Gastroesophageal sphincter (tissue), 4 donors: ENCODE results near the gene WTAP. TPM values are rescaled to one million over a fixed set of nuclear protein-coding genes. Genes with fewer than 3 reads are reported as not detected.

Experiments used
- ATAC-seq: fragments of 150-250 bp; one replicate; pipeline ENCODE4 v1.9.1; 2016; ENCODE audit warnings: mild to moderate bottlenecking, moderate library complexity
- H3K27ac ChIP-seq, 4 donors: fragments of 200-600 bp; sonication (generic) in 3 of 4; 1 replicate in 3 of 4; 2 replicates in 1 of 4; pipeline ENCODE4 v1.5.1; 2016 to 2019
- H3K27me3 ChIP-seq: fragments of 200-600 bp; sonication (generic); one replicate; pipeline ENCODE4 v1.5.1; 2019
- H3K36me3 ChIP-seq, 2 donors: fragments of 200-600 bp; sonication (generic); one replicate each; pipeline ENCODE4 v1.5.1; 2019; ENCODE audit warnings: control low read depth in 1 of 2
- H3K4me1 ChIP-seq, 3 donors: fragments of 200-600 bp; sonication (generic); 1 replicate in 2 of 3; 2 replicates in 1 of 3; pipeline ENCODE4 v1.5.1; 2016 to 2019; ENCODE audit warnings: control low read depth in 2 of 3
- H3K4me3 ChIP-seq, 2 donors: fragments of 200-600 bp; sonication (generic); one replicate each; pipeline ENCODE4 v1.5.1; 2019; ENCODE audit warnings: mild to moderate bottlenecking in 1 of 2, moderate library complexity in 1 of 2
- H3K9me3 ChIP-seq, 3 donors: fragments of 200-600 bp; sonication (generic); one replicate each; pipeline ENCODE4 v1.5.1; 2017 to 2019; ENCODE audit warnings: control low read depth in 2 of 3
- EP300 ChIP-seq: sonication (generic); formaldehyde crosslinking; IDR thresholded peaks from one replicate; pipeline ENCODE4 v1.6.1; 2017; ENCODE audit warnings: antibody characterized with exemption, mild to moderate bottlenecking
- POLR2A ChIP-seq, 2 donors: fragments of 450-650 bp; IDR thresholded peaks; one replicate each; pipeline ENCODE4 v1.6.1; 2017; ENCODE audit warnings: antibody characterized with exemption in 2 of 2, mild to moderate bottlenecking in 2 of 2, moderate library complexity in 1 of 2
- POLR2AphosphoS5 ChIP-seq: sonication (generic); formaldehyde crosslinking; IDR thresholded peaks from one replicate; pipeline ENCODE4 v1.6.1; 2017; ENCODE audit warnings: antibody characterized with exemption
- WGBS, 2 donors: methylation state at CpG; one replicate each; pipeline ENCODE4 v1.1.5; 2018; ENCODE audit warnings: low coverage in 1 of 2; 5-methylcytosine and 5-hydroxymethylcytosine counted together
- total RNA-seq, 4 donors: library from RNA; depleted of rRNA; stranded (reverse); fragments of >200 nt; gene quantifications; one replicate each; pipeline ENCODE4 v1.1.0, GENCODE V29; 2016
- TF ChIP-seq, protein P1 (sequence below), 4 experiments: fragments of 200-600 bp in 2 of 4; fragments of 450-650 bp in 2 of 4; sonication (generic) in 1 of 4; IDR thresholded peaks; one replicate each; pipeline ENCODE4 v1.5.1; 2017 to 2019; ENCODE audit warnings: antibody characterized with exemption in 4 of 4, mild to moderate bottlenecking in 2 of 4, moderate library complexity in 2 of 4

The WTAP gene
- total RNA-seq, 4 donors from 2014 or later: 52.1 to 123 (median 79.9) TPM

DNA sequence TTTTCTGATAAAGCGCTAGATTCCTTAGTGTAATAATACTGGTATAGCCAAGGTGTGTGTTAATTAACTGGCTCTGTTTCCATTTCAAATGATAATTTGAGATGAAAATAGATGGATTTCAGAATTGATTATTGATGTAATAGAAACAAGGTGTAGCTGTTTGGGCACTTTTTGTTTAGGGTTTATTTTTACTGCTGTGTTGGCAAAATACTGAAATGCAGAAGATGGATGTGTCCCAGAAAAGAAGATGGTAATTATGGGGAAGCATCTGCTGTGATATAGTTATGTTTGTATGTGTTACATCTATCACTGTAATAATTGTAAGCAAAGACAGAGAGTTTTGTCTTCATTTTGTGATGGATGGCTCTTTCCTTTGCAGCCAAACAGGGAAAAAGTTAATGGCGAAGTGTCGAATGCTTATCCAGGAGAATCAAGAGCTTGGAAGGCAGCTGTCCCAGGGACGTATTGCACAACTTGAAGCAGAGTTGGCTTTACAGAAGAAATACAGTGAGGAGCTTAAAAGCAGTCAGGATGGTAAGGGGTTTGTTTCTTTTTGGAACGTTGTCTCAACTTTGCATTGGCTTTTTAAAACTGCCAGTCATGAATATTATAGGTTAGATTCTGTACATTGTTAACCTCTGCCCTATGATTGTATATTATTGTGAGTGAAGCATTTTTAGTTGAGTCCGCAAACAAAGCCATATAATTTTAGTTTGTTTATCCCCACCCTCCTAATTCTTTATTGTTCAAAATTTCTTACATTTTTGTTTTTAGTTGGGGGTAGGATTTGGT is 26.0 kb downstream of the WTAP start:
- H3K36me3 ChIP-seq: peaks cover 0 to 87% of the 10 kb centered on the region in 2 donors

DNA sequence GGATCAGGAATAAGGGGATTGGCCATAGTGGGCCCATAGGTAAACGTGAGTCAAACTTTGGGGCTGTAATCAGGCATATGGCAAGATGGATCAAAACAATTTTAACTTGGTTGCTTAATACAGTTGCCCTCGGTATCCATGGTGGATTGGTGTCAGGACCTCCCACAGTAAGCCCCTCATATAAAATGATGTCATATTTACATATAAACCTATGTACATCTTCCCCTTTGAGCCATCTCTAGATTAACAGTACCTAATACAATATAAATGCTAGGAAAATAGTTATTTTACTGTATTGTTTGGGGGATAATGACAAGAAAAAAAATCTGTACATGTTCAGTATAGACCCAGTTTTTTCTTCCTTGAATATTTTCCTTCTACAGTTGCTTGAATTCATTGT is 27.1 kb downstream of the WTAP start:
- Histone ChIP-seq H3K27ac (no peak overlapping the region), H3K4me1 (peaks cover 0 to 31% (median 0%) of the 10 kb centered on the region in 3 donors), H3K36me3 (peaks cover 0 to 82% of the 10 kb centered on the region in 2 donors), H3K9me3 (no peaks in the 10 kb centered on the region), H3K4me3 (no peak overlapping the region), H3K27me3 (no peaks in the 10 kb centered on the region)
- 86% methylated on average over 1 of the region's 2 CpGs; no CpG with 5 or more reads in 1 of the 2 donors for WGBS, 2 donors
- ATAC-seq: no peak
- TF ChIP-seq POLR2A (IDR thresholded peaks at IDR 0.05) (no peak), POLR2AphosphoS5 (no peak)

More for the DNA sequence above, 26.0 kb downstream of the WTAP start:
- Histone ChIP-seq H3K4me1 (peaks cover 0 to 31% (median 0%) of the 10 kb centered on the region in 3 donors), H3K27me3 (no peaks in the 10 kb centered on the region), H3K9me3 (no peaks in the 10 kb centered on the region), H3K27ac (no peak overlapping the region), H3K4me3 (no peak overlapping the region)
- TF ChIP-seq, protein P1, sequence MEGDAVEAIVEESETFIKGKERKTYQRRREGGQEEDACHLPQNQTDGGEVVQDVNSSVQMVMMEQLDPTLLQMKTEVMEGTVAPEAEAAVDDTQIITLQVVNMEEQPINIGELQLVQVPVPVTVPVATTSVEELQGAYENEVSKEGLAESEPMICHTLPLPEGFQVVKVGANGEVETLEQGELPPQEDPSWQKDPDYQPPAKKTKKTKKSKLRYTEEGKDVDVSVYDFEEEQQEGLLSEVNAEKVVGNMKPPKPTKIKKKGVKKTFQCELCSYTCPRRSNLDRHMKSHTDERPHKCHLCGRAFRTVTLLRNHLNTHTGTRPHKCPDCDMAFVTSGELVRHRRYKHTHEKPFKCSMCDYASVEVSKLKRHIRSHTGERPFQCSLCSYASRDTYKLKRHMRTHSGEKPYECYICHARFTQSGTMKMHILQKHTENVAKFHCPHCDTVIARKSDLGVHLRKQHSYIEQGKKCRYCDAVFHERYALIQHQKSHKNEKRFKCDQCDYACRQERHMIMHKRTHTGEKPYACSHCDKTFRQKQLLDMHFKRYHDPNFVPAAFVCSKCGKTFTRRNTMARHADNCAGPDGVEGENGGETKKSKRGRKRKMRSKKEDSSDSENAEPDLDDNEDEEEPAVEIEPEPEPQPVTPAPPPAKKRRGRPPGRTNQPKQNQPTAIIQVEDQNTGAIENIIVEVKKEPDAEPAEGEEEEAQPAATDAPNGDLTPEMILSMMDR (IDR thresholded peaks at IDR 0.05): no peak
- TF ChIP-seq POLR2AphosphoS5: peak; percentile 25
- TF ChIP-seq EP300: no peak
- ATAC-seq: no peak
- WGBS, 2 donors: 77 to 89% methylated on average over 5 to 6 of the region's 6 CpGs

DNA sequence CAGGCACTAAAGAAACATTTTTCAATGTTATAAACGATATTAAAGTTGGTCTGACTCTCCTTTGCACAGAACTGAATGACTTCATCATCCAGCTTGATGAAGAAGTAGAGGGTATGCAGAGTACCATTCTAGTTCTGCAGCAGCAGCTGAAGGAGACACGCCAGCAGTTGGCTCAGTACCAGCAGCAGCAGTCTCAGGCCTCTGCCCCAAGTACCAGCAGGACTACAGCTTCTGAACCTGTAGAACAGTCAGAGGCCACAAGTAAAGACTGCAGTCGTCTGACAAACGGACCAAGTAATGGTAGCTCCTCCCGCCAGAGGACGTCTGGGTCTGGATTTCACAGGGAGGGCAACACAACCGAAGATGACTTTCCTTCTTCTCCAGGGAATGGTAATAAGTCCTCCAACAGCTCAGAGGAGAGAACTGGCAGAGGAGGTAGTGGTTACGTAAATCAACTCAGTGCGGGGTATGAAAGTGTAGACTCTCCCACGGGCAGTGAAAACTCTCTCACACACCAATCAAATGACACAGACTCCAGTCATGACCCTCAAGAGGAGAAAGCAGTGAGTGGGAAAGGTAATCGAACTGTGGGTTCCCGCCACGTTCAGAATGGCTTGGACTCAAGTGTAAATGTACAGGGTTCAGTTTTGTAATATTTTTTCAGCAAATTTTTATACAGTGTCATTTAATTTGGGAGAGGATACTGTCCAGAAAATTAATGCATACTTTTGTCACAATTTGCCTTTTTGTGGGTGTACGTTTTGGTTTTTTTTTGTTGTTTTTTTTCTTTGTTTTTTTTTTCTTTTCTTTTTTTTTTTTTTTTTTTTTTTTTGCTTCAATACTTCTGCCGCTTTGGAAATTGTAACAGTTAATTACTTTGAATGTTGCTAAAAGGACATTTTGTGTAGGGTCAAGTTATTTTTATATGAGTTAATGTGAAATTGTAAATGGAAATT is 27.9 kb downstream of the WTAP start:
- 60 to 65% methylated on average over 8 to 11 of the region's 15 CpGs for WGBS, 2 donors
- Histone ChIP-seq H3K4me3 (no peak overlapping the region), H3K36me3 (peaks cover 0 to 76% of the 10 kb centered on the region in 2 donors), H3K9me3 (no peaks in the 10 kb centered on the region), H3K27ac (peak overlapping the region in 3 of 4 donors; percentile 5 to 45 (median 33)), H3K27me3 (no peaks in the 10 kb centered on the region), H3K4me1 (peaks cover 0 to 37% (median 0%) of the 10 kb centered on the region in 3 donors)
- no peak for TF ChIP-seq POLR2AphosphoS5
- ATAC-seq: peak; percentile 31

DNA sequence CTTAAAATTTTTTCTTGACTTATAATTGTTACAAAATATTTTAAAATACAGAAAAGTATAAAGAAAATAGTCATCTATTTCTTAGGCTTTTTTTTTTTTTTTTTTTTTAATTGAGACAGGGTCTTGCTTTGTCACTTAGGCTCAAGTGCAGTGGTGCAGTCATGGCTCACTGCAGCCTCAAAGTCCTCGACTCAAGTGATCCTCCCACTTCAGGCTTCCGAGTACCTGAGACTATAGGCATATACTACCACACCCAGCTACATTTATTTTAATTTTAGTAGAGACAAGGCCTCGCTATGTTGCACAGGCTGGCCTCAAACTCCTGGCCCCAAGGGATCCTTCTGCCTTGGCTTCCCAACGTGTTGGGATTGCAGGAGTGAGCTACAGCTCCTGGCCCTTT is 29.2 kb downstream of the WTAP start:
- H3K36me3 ChIP-seq: peaks cover 0 to 71% of the 10 kb centered on the region in 2 donors
- WGBS, 2 donors: 84 to 93% methylated on average over 3 to 4 of the region's 4 CpGs
- no peak overlapping the region for H3K4me3 ChIP-seq
- no peak overlapping the region for H3K27ac ChIP-seq
- no peak for ATAC-seq
- no peaks in the 10 kb centered on the region for H3K9me3 ChIP-seq
- peaks cover 0 to 44% (median 5%) of the 10 kb centered on the region in 3 donors for H3K4me1 ChIP-seq
- no peaks in the 10 kb centered on the region for H3K27me3 ChIP-seq
- no peak for TF ChIP-seq POLR2AphosphoS5

DNA sequence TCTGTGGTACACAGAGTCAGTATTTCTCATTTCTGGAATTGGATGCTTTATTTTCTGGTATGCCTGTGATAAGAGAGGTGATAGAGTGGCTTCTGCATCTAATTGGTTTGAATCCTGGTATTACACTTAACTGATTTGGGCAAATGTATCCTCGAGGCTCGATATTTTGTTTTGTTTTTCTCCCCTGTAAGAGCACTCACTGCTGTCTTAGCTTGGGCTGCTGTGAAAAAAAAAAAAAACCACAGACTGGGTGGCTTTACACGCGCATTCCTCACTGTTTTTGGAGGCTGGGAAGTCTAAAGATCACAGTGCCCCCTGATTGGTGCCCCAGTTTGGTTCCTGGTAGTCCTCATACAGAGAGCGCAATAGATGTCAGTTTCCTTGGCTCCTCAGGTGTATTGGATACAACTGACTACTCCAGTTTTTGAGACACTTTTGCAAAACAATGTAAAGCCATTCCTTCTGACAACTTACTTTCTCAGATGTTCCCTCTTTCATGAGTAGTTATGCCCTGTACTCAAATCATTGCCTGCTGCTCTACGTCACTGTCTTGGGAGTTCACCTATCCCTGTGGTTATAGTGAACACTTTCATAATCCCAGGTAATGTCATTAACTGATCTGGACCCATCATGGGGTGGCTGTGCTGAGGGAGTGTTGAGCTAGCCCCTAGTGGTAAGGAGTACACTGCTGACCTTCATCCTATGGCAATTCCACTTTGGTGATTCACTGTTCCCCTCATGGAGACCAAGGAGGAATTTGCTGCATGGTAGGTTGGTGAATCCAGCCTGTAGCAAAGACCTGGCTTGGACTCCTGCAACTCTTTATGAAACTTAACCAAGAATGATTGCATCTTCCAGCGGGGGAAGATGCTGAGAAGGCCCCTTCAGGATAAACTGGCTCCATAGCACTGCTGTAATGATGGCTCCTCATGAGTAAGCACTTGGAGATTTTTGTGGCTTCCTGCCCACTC is 31.0 kb downstream of the WTAP start:
- H3K27me3 ChIP-seq: no peaks in the 10 kb centered on the region
- H3K36me3 ChIP-seq: peaks cover 0 to 53% of the 10 kb centered on the region in 2 donors
- WGBS, 2 donors: 91 to 92% methylated on average over 6 to 7 of the region's 7 CpGs
- no peak overlapping the region for H3K4me3 ChIP-seq
- H3K4me1 ChIP-seq: peaks cover 0 to 40% (median 11%) of the 10 kb centered on the region in 3 donors
- no peak for ATAC-seq
- no peak for TF ChIP-seq POLR2AphosphoS5
- no peak for TF ChIP-seq POLR2A (IDR thresholded peaks at IDR 0.05)
- TF ChIP-seq EP300: no peak
- TF ChIP-seq, protein P1 (IDR thresholded peaks at IDR 0.05): no peak
- H3K9me3 ChIP-seq: no peaks in the 10 kb centered on the region
- H3K27ac ChIP-seq: peak overlapping the region in 2 of 4 donors; percentile 18 to 23
